ENCODE results near the gene NOC2L. TPM values are rescaled to one million over a fixed set of nuclear protein-coding genes. Genes with fewer than 3 reads are reported as not detected.

Gene NOC2L
- total RNA-seq, 2 donors from 2014 or later = 29.5 to 38.8 TPM

Other genes starting within 250 kb of the NOC2L start
- gene SAMD11, start 35.3 kb downstream of the NOC2L start, total RNA-seq = 1 to 10 TPM; 2.7 to 6.4 TPM
- 1 to 10 TPM; 2.4 to 2.9 TPM for gene KLHL17, start 1.3 kb upstream of the NOC2L start, total RNA-seq
- under 1 TPM in 1 of 2 donors, not detected in 1; 0.59 TPM for gene PLEKHN1, start 7.2 kb upstream of the NOC2L start, total RNA-seq
- 10 to 100 TPM; 22.0 to 61.8 TPM for gene PERM1, start 22.8 kb upstream of the NOC2L start, total RNA-seq
- 10 to 100 TPM; 31.8 to 68.4 TPM for gene HES4, start 40.8 kb upstream of the NOC2L start, total RNA-seq
- gene ISG15, start 54.2 kb upstream of the NOC2L start, total RNA-seq = 10 to 100 TPM; 26.8 to 32.2 TPM
- 10 to 100 TPM; 22.5 to 27.9 TPM for gene AGRN, start 60.9 kb upstream of the NOC2L start, total RNA-seq
- gene RNF223, start 115.0 kb upstream of the NOC2L start, total RNA-seq = not detected
- gene C1orf159, start 156.8 kb upstream of the NOC2L start, total RNA-seq = 1 to 10 TPM; 4.4 to 4.6 TPM
- gene TTLL10, start 214.6 kb upstream of the NOC2L start, total RNA-seq = not detected
- under 1 TPM in 1 of 2 donors, not detected in 1; 0.55 TPM for gene TNFRSF18, start 247.3 kb upstream of the NOC2L start, total RNA-seq

Measured in right atrium auricular region (tissue), 2 donors.